ENCODE results near the gene ITGB5. TPM values are rescaled to one million over a fixed set of nuclear protein-coding genes. Genes with fewer than 3 reads are reported as not detected.

Gene ITGB5
- total RNA-seq, 1 donor from 2014 or later, result 81.9 TPM

DNA sequence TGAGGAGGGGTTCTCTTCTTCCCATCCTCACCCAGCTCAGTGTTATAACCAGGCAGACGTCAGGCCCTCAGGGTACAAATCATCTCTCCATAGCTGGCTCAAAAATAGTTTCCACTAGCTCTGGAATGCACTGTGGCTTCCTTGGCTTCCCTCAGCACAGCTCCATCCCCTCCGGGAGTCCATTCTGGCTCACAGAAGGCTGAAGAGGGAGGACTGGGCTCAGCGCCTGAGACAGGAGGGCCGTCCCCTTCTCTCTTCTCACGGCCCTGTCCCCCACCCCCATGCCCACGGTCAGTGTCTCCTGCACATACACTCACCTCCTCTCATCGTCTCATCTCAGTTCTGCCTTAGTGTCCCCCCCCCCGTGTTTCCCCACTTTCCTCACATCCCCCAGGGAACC lies 106.8 kb downstream of the ITGB5 start:
- DNase-seq (ENCODE audit: low read depth, low spot score), result no peak
- Mint-ChIP-seq H3K27ac (ENCODE audit: unreplicated experiment) (peak overlapping the region; percentile 57), H3K9me3 (no peaks in the 10 kb centered on the region), H3K36me3 (ENCODE audit: low read depth) (peaks cover 3% of the 10 kb centered on the region), H3K4me1 (peaks cover 52% of the 10 kb centered on the region), H3K27me3 (ENCODE audit: low read depth) (no peaks in the 10 kb centered on the region), H3K4me3 (no peak overlapping the region)
- TF ChIP-seq, protein P1, sequence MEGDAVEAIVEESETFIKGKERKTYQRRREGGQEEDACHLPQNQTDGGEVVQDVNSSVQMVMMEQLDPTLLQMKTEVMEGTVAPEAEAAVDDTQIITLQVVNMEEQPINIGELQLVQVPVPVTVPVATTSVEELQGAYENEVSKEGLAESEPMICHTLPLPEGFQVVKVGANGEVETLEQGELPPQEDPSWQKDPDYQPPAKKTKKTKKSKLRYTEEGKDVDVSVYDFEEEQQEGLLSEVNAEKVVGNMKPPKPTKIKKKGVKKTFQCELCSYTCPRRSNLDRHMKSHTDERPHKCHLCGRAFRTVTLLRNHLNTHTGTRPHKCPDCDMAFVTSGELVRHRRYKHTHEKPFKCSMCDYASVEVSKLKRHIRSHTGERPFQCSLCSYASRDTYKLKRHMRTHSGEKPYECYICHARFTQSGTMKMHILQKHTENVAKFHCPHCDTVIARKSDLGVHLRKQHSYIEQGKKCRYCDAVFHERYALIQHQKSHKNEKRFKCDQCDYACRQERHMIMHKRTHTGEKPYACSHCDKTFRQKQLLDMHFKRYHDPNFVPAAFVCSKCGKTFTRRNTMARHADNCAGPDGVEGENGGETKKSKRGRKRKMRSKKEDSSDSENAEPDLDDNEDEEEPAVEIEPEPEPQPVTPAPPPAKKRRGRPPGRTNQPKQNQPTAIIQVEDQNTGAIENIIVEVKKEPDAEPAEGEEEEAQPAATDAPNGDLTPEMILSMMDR (conservative IDR thresholded peaks at IDR 0.05), result no peak

DNA sequence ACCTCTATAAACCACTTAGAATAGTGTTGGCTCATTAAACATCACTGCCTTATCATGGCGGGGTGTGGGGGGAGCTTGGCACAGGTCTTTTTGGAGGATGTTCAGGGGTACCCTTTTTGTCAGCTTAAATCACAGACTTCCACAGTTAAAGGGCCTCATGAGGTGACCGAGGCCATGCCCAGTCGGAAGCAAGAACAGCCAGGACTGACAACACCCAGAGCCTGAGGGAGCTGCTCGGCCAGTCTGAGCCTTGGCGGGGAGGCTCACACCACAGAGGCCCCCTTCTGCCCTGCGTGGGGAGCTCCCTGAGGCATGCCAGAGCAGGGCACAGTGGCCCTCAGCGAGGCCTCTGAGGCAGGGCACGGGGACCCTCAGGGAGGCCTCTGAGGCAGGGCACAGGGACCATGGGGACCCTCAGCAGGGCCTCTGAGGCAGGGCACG lies 107.4 kb downstream of the ITGB5 start:
- peaks cover 58% of the 10 kb centered on the region for H3K4me1 Mint-ChIP-seq
- H3K27ac Mint-ChIP-seq (ENCODE audit: unreplicated experiment), result peak overlapping the region; percentile 62

GRCh38 chr3:124779116-124779515 lies 108.0 kb downstream of the ITGB5 start:
- DNase-seq (ENCODE audit: low read depth, low spot score), result no peak
- H3K36me3 Mint-ChIP-seq (ENCODE audit: low read depth), result peaks cover 7% of the 10 kb centered on the region
- peak overlapping the region; percentile 62 for H3K27ac Mint-ChIP-seq (ENCODE audit: unreplicated experiment)
- no peak overlapping the region for H3K4me3 Mint-ChIP-seq
- peaks cover 60% of the 10 kb centered on the region for H3K4me1 Mint-ChIP-seq
- H3K9me3 Mint-ChIP-seq, result no peaks in the 10 kb centered on the region
- H3K27me3 Mint-ChIP-seq (ENCODE audit: low read depth), result no peaks in the 10 kb centered on the region
- TF ChIP-seq, protein P1 (conservative IDR thresholded peaks at IDR 0.05), result no peak

More for the DNA sequence above, 107.4 kb downstream of the ITGB5 start:
- no peak for DNase-seq (ENCODE audit: low read depth, low spot score)
- peaks cover 7% of the 10 kb centered on the region for H3K36me3 Mint-ChIP-seq (ENCODE audit: low read depth)
- TF ChIP-seq, protein P1 (conservative IDR thresholded peaks at IDR 0.05), result no peak
- H3K9me3 Mint-ChIP-seq, result no peaks in the 10 kb centered on the region
- H3K4me3 Mint-ChIP-seq, result no peak overlapping the region
- no peaks in the 10 kb centered on the region for H3K27me3 Mint-ChIP-seq (ENCODE audit: low read depth)

DNA sequence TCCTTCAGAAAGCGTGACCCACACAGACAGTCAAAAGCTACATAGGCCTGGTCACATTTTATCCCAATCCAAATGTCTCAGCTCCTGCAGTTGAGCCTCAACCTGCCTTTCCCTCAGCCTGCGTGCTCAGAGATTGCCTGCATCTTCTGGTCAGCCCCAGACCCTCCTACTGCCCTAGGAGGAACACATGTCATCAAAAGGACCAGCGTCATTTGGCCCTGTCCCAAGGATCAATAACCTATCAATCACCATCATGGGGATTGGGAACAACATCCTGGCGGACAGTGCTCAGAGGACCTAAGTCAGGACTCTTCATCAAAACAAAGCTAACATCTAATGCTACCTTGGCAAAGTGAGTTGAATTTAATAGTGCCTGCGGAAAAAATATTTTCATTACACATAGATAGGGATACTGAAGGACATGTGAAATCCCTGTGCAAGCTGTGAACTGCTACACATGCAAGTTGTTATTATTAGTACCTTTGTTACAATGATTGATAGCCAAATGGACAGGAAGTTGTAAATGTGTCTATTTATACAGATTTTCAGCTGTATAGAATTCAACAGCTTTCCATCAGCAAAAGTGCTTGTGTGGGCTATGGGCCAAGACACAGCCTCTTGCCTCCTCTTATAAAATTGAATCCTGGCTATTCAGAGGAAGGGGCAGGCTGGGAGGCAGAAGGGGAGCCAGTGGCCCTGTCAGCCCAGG lies 109.2 kb downstream of the ITGB5 start:
- peaks cover 61% of the 10 kb centered on the region for H3K4me1 Mint-ChIP-seq
- H3K4me3 Mint-ChIP-seq, result no peak overlapping the region
- H3K9me3 Mint-ChIP-seq, result no peaks in the 10 kb centered on the region
- peaks cover 7% of the 10 kb centered on the region for H3K36me3 Mint-ChIP-seq (ENCODE audit: low read depth)
- H3K27me3 Mint-ChIP-seq (ENCODE audit: low read depth), result no peaks in the 10 kb centered on the region
- no peak overlapping the region for H3K27ac Mint-ChIP-seq (ENCODE audit: unreplicated experiment)
- no peak for DNase-seq (ENCODE audit: low read depth, low spot score)
- TF ChIP-seq, protein P1 (conservative IDR thresholded peaks at IDR 0.05), result no peak

GRCh38 chr3:124776856-124777255 lies 110.3 kb downstream of the ITGB5 start:
- H3K4me1 Mint-ChIP-seq, result peaks cover 69% of the 10 kb centered on the region
- no peak overlapping the region for H3K4me3 Mint-ChIP-seq
- H3K27me3 Mint-ChIP-seq (ENCODE audit: low read depth), result no peaks in the 10 kb centered on the region
- H3K9me3 Mint-ChIP-seq, result no peaks in the 10 kb centered on the region
- H3K27ac Mint-ChIP-seq (ENCODE audit: unreplicated experiment), result no peak overlapping the region
- no peak for DNase-seq (ENCODE audit: low read depth, low spot score)
- H3K36me3 Mint-ChIP-seq (ENCODE audit: low read depth), result peaks cover 7% of the 10 kb centered on the region
- TF ChIP-seq, protein P1 (conservative IDR thresholded peaks at IDR 0.05), result no peak

Measured in neural crest cell (in vitro differentiated cells).